GM12891 (cell line): Measurements from ENCODE around the gene MFNG.

Source experiments
- POLR2A ChIP-seq: IDR thresholded peaks from 2 replicates; pipeline ENCODE4 v1.6.1; 2011; ENCODE audit warnings: low read depth, low read length, control low read depth
- POLR2AphosphoS5 ChIP-seq: IDR thresholded peaks from 2 replicates; pipeline ENCODE4 v1.6.1; 2011; ENCODE audit warnings: low read depth, low read length, control low read depth
- POU2F2 ChIP-seq: IDR thresholded peaks from 2 replicates; pipeline ENCODE4 v1.6.1; 2011; ENCODE audit warnings: low read depth, mild to moderate bottlenecking, control low read depth, low read length, moderate library complexity
- SPI1 ChIP-seq: IDR thresholded peaks from 2 replicates; pipeline ENCODE4 v1.6.1; 2011; ENCODE audit warnings: low read depth, low read length, control low read depth
- TAF1 ChIP-seq: IDR thresholded peaks from 2 replicates; pipeline ENCODE4 v1.6.1; 2011; ENCODE audit warnings: low read depth, low read length, control low read depth

DNA sequence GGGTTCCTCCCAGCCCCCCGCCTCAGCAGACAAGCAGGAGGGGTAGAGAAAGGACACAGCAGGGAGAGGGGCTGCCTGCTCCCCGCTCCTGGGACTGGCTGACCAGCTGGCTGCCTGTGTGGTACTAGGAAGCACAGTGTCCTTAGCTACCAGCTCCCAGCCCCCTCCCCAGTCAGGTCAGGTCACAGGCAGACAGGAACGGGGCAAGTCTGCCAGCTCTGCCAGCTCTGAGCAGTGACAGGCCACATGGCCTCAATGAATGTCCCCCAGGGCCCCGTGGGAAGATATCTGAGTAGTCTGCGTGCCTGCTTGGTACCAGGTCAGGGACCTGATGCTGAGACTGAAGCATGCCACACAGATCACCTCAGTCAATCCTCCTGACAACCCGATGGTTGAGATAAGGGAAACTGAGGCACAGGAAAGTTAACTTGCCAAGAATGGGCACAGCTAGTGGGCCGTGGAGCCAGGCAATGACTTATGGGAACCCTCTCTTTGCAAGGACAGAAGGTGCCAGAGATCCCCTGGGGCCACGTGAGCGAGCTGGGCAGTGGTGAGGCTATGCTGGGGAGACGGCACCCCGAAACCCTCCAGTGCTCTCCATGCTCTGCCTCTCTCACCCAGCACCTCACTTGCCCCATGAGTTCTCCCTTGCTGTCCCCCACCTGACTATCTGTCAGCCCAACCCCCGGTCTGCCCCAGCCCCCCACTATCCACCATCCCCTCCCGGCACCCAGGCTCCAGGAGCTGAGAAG lies 13.8 kb upstream of the MFNG start:
- TF ChIP-seq POLR2A = no peak
- TF ChIP-seq POLR2AphosphoS5 = no peak
- no peak for TF ChIP-seq TAF1
- no peak for TF ChIP-seq SPI1
- TF ChIP-seq POU2F2 = no peak
